GM12892 (cell line): ENCODE data around the gene TM9SF4.

Experiments used
- POLR2A ChIP-seq: IDR thresholded peaks from 2 replicates; pipeline ENCODE4 v1.6.1; 2011; ENCODE audit warnings: low read depth, low read length, control low read depth
- POLR2AphosphoS5 ChIP-seq: IDR thresholded peaks from 2 replicates; pipeline ENCODE4 v1.6.1; 2011; ENCODE audit warnings: low read depth, low read length, control low read depth
- TAF1 ChIP-seq: IDR thresholded peaks from 2 replicates; pipeline ENCODE4 v1.6.1; 2011; ENCODE audit warnings: low read depth, mild to moderate bottlenecking, control low read depth, low read length, borderline replicate concordance

DNA sequence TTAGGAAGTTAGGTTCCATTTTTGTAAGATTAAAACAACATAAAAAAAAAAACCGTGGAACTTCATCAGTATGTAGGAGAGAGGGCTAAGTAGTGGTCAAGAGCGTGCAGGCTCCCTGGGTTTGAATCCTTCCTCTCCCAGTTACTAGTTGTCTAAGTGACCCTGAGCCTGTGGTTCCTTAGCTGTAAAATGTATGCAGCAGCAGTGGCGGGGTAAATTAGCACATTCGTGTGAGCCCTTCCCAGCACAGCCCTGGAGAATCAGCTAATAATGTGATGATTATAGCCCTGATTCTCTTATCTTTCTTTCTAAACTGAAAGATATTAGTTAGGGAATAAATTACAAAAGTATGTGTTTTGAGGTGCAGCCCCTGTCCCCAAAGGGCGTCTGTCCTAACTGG is 32.6 kb downstream of the TM9SF4 start:
- TF ChIP-seq POLR2AphosphoS5 (no peak), TAF1 (no peak), POLR2A (no peak)
